Astrocyte (in vitro differentiated cells and primary cell): ENCODE measurements around the gene SMARCA2.

Experiments used
- EZH2 ChIP-seq: IDR thresholded peaks from 2 replicates; pipeline ENCODE4 v1.6.1; 2012; ENCODE audit warnings: mild to moderate bottlenecking, low read length, inconsistent platforms; ENCODE audit not compliant: insufficient read depth
- TF ChIP-seq, protein P1 (sequence below): IDR thresholded peaks from 2 replicates; pipeline ENCODE4 v1.5.1; 2011; ENCODE audit warnings: low read depth, mild to moderate bottlenecking, inconsistent platforms, low read length, moderate library complexity; ENCODE audit not compliant: insufficient read depth

DNA sequence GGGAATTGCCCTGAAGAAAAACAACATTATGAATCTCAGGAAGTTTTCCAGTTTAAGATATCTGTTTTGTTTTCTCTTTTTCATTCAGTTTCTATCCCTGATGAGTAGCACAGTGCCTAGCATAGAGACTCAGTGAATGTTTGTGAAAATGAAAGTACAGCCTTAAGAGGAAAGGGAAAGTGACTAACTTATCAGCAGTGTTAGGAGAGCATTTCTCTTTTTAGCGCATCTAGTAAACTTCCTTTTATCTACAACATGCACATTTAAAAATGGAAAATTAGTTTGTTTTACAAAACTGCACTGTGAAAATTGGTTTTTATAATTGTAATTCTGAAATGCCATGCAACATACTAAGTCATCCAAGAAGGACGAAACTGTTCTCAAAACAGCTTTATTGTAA lies 110.8 kb downstream of the SMARCA2 start:
- TF ChIP-seq, protein P1, sequence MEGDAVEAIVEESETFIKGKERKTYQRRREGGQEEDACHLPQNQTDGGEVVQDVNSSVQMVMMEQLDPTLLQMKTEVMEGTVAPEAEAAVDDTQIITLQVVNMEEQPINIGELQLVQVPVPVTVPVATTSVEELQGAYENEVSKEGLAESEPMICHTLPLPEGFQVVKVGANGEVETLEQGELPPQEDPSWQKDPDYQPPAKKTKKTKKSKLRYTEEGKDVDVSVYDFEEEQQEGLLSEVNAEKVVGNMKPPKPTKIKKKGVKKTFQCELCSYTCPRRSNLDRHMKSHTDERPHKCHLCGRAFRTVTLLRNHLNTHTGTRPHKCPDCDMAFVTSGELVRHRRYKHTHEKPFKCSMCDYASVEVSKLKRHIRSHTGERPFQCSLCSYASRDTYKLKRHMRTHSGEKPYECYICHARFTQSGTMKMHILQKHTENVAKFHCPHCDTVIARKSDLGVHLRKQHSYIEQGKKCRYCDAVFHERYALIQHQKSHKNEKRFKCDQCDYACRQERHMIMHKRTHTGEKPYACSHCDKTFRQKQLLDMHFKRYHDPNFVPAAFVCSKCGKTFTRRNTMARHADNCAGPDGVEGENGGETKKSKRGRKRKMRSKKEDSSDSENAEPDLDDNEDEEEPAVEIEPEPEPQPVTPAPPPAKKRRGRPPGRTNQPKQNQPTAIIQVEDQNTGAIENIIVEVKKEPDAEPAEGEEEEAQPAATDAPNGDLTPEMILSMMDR, result no peak
- no peak for TF ChIP-seq EZH2
